ENCODE measurements around the gene TENT4B.
"Not testable (repeated sequence)": the region's sequence is repeated elsewhere in the genome, so short reads cannot be mapped to it uniquely, and the experiment has no call there.

Gene TENT4B

DNA sequence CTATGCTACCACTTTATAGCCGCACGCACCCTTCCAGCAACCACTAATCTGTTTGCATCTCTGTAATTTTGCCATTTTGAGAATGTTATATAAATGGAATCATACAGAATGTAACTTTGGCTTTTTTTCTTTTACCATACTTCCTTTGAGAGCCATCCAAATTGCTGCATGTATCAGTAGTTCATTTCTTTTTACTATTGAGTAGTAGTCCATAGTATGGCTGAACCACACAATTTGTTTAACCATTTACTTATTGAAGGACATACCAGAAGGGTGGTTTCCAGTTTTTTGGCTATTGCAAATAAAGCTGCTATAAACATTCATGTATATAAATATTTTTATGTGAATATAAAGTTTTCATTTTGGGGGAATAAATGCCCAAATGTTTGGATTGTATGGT is 8.8 kb downstream of the TENT4B start:
- ChIA-PET POLR2A (no interaction called here), CTCF (interaction anchor here (0.9 to 2.4 kb wide), 4 partner anchors 9 to 137 kb away, joined by 3 to 14 read pairs (median 6); partner anchors contain the start of gene CNEP1R1)
- no peak for DNase-seq (ENCODE audit: extremely low spot score)
- TF ChIP-seq, protein P1, sequence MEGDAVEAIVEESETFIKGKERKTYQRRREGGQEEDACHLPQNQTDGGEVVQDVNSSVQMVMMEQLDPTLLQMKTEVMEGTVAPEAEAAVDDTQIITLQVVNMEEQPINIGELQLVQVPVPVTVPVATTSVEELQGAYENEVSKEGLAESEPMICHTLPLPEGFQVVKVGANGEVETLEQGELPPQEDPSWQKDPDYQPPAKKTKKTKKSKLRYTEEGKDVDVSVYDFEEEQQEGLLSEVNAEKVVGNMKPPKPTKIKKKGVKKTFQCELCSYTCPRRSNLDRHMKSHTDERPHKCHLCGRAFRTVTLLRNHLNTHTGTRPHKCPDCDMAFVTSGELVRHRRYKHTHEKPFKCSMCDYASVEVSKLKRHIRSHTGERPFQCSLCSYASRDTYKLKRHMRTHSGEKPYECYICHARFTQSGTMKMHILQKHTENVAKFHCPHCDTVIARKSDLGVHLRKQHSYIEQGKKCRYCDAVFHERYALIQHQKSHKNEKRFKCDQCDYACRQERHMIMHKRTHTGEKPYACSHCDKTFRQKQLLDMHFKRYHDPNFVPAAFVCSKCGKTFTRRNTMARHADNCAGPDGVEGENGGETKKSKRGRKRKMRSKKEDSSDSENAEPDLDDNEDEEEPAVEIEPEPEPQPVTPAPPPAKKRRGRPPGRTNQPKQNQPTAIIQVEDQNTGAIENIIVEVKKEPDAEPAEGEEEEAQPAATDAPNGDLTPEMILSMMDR (IDR thresholded peaks at IDR 0.05; ENCODE audit: control extremely low read depth, extremely low read depth, low read depth, missing control alignments) = no peak

DNA sequence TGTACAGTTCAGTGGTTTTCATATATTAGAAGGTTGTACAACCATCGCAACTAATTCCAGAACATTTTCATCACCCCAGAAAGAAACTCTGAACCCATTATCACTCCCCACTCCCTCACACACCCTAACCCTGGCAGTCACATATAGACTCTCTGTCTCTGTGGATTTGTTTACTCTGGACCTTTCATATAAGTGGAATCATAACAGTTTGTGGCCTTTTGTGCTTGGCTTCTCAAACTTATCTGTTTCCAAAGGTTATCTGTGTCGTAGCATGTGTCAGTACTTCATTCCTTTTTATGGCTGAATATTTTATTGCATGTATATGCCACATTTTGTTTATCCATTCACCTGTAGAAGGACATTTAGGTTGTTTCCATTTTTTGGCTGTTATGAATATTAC is 12.4 kb downstream of the TENT4B start:
- TF ChIP-seq, protein P1 (IDR thresholded peaks at IDR 0.05; ENCODE audit: control extremely low read depth, extremely low read depth, low read depth, missing control alignments) = no peak
- ChIA-PET POLR2A (no interaction called here), CTCF (interaction anchor here (1.3 kb wide), 1 partner anchor 45 kb away, joined by 4 read pairs; no protein-coding TSS in a partner anchor)
- no peak for DNase-seq (ENCODE audit: extremely low spot score)

DNA sequence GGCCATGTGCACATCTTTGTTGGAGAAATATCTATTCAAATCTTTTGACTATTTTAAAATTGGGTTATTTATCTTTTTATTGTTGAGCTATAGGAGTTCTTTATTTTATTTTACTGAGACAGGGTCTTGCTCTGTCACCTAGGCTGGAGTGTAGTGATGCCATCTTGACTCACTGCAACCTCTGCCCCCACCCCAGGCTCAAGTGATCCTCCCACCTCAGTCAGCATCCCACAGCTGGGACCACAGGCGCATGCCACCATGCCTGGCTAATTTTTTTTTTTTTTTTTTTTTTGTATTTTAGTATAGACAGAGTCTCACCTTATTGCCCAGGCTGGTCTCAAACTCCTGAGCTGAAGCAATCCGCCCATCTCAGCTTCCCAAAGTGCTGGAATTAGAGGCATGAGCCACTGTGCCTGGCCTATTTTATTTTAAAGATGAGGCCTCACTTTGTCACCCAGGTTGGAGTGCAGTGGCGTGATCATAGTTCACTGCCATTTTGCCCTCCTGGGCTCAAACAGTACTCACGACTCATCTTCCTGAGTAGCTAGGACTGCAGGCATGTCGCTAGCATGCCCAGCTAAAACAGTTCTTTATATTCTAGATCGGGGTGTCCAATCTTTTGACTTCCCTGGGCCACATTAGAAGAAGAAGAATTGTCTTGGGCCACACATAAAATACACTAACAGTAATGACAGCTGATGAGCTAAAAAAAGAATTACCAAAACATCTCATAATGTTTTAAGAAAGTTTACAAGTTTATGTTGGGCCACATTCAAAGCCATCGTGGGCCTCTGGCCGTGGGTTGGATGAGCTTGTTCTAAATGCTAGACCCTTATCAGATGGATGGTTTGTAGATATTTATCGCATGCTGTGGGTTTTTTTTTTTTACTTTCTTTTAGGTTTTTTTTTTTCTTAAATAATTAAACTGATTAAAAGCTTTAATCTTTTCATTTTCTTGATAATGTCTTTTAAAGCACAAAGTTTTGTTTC is 13.7 kb downstream of the TENT4B start:
- ChIA-PET CTCF (interaction anchor here (0.9 to 2.8 kb wide), 9 partner anchors 8 to 142 kb away, joined by 3 to 9 read pairs (median 3); partner anchors contain the start of gene CNEP1R1), POLR2A (interaction anchor here (0.6 to 0.7 kb wide), 4 partner anchors 18 to 527 kb away, joined by 3 to 6 read pairs (median 4); no protein-coding TSS in a partner anchor)
- no peak for DNase-seq (ENCODE audit: extremely low spot score)
- TF ChIP-seq, protein P1 (IDR thresholded peaks at IDR 0.05; ENCODE audit: control extremely low read depth, extremely low read depth, low read depth, missing control alignments) = no peak

DNA sequence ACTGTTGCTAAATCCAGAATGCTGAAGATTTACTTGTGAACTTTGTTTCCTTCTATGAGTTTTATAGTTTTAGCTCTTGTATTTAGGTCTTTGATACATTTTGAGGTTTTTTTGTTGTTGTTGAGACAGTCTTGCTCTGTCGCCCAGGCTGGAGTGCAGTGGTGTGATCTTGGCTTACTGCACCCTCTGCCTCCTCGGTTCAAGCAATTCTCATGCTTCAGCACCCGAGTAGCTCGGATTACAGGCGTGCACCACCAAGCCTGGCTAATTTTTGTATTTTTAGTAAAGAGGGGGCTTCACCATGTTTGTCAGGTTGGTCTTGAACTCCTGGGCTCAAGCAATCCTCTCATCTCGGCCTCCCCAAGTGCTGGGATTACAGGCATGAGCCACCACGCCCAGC is 14.4 kb downstream of the TENT4B start:
- ChIA-PET POLR2A (interaction anchor here (0.6 to 0.7 kb wide), 3 partner anchors 14 to 59 kb away, joined by 4 read pairs; no protein-coding TSS in a partner anchor), CTCF (interaction anchor here (0.7 to 2.8 kb wide), 6 partner anchors 8 to 142 kb away, joined by 3 to 9 read pairs (median 4); partner anchors contain the start of gene CNEP1R1)
- TF ChIP-seq, protein P1 (IDR thresholded peaks at IDR 0.05; ENCODE audit: control extremely low read depth, extremely low read depth, low read depth, missing control alignments) = no peak
- no peak for DNase-seq (ENCODE audit: extremely low spot score)

DNA sequence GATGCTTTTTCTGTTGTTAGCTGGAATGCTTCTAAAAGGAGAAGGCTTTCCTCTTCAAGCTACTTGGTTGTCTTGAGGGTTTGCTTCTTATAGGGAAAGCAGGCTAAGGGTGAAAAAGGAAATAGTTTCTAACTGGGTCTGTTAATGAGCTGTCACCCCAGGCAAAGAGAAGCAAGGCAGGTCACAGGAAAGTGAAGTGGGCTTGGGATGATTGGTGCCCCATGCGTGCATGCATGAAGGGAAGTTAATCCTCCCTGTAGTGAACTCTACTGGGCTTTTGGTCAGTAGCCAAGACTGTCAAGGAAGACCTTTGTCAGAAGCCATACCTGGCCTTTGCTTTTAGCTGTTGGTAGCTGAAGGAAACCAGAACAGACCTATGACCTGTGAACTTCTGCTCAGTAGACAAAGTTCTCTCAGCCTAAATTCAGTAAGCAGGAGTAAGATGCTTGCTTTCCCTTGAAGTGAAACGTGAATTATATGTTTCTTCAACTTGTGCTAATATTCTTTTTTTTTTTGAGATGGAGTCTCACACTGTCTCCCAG is 16.5 kb downstream of the TENT4B start:
- no peak for DNase-seq (ENCODE audit: extremely low spot score)
- ChIA-PET CTCF (no interaction called here), POLR2A (no interaction called here)
- TF ChIP-seq, protein P1 (IDR thresholded peaks at IDR 0.05; ENCODE audit: control extremely low read depth, extremely low read depth, low read depth, missing control alignments) = no peak

DNA sequence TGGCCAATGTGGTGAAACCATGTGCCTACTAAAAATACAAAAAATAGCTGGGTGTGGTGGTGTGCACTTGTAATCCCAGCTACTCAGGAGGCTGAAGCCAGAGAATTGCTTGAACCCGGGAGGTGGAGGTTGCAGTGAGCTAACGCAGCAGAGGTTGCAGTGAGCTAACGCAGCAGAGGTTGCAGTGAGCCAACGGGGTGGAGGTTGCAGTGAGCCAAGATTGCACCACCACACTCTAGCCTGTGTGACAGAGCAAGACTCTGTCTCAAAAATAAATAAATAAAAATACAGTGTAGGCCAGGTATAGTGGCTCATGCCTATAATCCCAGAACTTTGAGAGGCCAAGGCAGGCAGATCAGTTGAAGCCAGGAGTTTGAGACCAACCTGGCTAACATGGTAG is 18.7 kb downstream of the TENT4B start:
- POLR2A ChIA-PET; DNase-seq (ENCODE audit: extremely low spot score): not testable (repeated sequence)
- CTCF ChIA-PET = interaction anchor here (0.7 to 2.0 kb wide), 5 partner anchors 10 to 635 kb away, joined by 3 to 9 read pairs (median 3); no protein-coding TSS in a partner anchor

All from GM10248 (cell line).